Colonic mucosa (tissue), 4 donors: Measurements from ENCODE around the gene DUSP16. TPM values are rescaled to one million over a fixed set of nuclear protein-coding genes. Genes with fewer than 3 reads are reported as not detected.
"Not testable (repeated sequence)": the region's sequence is repeated elsewhere in the genome, so short reads cannot be mapped to it uniquely, and the experiment has no call there.

ENCODE experiments used
- DNase-seq: peaks from one replicate; pipeline ENCODE4 v3.0.0-alpha.2; 2020
- H3K27ac ChIP-seq: fragments of 200-600 bp; one replicate; pipeline ENCODE4 v1.8.0; 2021
- H3K27me3 ChIP-seq: fragments of 200-600 bp; one replicate; pipeline ENCODE4 v1.8.0; 2021
- H3K36me3 ChIP-seq: fragments of 200-600 bp; one replicate; pipeline ENCODE4 v1.8.0; 2021
- H3K4me1 ChIP-seq: fragments of 200-600 bp; one replicate; pipeline ENCODE4 v1.8.0; 2021; ENCODE audit warnings: mild to moderate bottlenecking
- H3K4me3 ChIP-seq: fragments of 200-600 bp; one replicate; pipeline ENCODE4 v1.8.0; 2021
- H3K9ac ChIP-seq, 2 donors: one replicate each; pipeline ENCODE4 v1.7.0; 2013; ENCODE audit warnings: control low read depth in 2 of 2, low read depth in 2 of 2, low read length in 2 of 2
- H3K9me3 ChIP-seq: fragments of 200-600 bp; one replicate; pipeline ENCODE4 v1.8.0; 2021
- CTCF ChIP-seq: fragments of 200-600 bp; IDR thresholded peaks from one replicate; pipeline ENCODE4 v1.8.0; 2022; ENCODE audit warnings: antibody characterized with exemption, mild to moderate bottlenecking
- intact Hi-C: fragments of 100-400 bp; cut with DNase I; formaldehyde crosslinking; loops from one replicate; pipeline ENCODE4 v1.14.1; 2022
- total RNA-seq, 2 donors: library from RNA; stranded (reverse); fragmentation: NEBNext Ultra II Directional in 1 of 2; extraction: Animal tissue kit (Norgen Biotek cat#: 25700) in 1 of 2; gene quantifications; one replicate each; pipeline ENCODE4 v1.2.1, GENCODE V29; 2021
- donor health status: healthy.
- donor health status: DM: no; HTN: no; CAD: no.
- donor health status: DM: no; HTN: no; CAD: no.

The DUSP16 gene
- total RNA-seq, 2 donors from 2014 or later, result 47.5 to 60.2 TPM

DNA sequence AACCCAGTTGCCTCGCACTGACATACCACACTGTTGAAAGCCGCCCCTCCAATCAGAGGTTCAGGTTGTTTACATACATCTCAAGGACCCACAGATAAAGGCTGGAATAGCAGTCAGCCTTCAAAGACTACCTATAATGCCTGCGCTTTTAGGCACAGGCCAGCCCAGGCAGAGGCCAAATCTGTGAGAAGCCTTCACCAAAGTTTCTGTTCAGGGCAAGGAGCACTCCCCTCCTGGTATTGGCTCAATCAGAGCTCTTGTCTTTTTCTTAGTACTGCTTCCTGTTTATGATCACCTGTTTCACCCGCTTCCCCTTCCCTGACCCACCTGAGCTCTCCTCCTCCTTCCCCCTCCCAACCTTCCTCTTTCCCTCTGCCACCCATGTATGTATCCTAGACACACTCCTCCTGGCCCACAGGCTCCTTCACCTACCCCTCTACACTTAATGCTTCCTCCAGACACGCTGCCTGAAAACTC, 34.8 kb downstream of the DUSP16 start:
- Histone ChIP-seq H3K4me1 (peaks cover 23% of the 10 kb centered on the region), H3K27me3 (no peaks in the 10 kb centered on the region), H3K4me3 (no peak overlapping the region), H3K9ac (peak overlapping the region in 1 of 2 donors; percentile 54), H3K27ac (peak overlapping the region; percentile 30), H3K9me3 (no peaks in the 10 kb centered on the region), H3K36me3 (no peaks in the 10 kb centered on the region)
- no peak for TF ChIP-seq CTCF
- intact Hi-C loops, result no loop called here
- DNase-seq, result no peak

DNA sequence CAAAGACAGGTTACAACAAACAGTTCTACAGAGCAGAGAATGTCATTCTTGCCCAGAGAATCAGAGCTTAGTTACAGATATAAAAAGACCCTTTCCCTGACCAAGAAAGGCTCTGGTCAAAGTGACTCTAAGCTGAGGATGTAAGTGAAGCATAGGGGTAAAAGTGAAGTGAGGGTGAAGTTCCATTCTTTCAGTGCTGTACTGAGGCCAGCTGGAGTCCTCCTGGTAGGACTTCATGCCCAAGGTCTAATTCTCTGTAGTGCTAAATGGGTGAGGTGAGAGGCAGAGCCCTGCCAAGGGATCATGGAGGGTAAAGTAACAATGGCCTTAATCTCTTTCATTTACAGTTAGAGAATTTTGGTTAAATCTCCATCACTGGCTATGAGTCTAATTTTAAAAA, 38.5 kb downstream of the DUSP16 start:
- peaks cover 26% of the 10 kb centered on the region for H3K4me1 ChIP-seq
- H3K9me3 ChIP-seq, result no peaks in the 10 kb centered on the region
- H3K4me3 ChIP-seq, result no peak overlapping the region
- DNase-seq, result no peak
- H3K9ac ChIP-seq, result no peak overlapping the region
- no peak overlapping the region for H3K27ac ChIP-seq
- no peaks in the 10 kb centered on the region for H3K36me3 ChIP-seq
- no peak for TF ChIP-seq CTCF
- intact Hi-C loops, result no loop called here
- H3K27me3 ChIP-seq, result no peaks in the 10 kb centered on the region

DNA sequence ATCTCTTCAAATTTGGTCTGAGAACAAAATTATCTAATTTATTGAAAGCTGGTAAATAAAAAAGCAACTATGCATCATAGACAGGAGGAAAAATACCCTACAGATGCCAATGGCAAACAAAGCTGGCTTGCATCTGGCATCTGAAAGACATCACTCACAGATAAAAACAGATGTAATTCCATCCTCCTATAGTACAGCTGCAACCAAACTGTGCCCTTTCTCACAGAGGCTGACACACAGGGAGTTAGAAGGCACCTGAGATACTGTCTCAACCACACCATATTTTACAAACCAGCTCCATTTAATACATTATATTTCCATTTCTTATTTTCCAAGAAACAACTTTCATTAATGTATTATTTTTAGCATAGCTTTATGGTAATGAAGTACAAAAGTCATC, 39.4 kb downstream of the DUSP16 start:
- no peak overlapping the region for H3K4me3 ChIP-seq
- H3K36me3 ChIP-seq, result no peaks in the 10 kb centered on the region
- H3K9me3 ChIP-seq, result no peaks in the 10 kb centered on the region
- no peak overlapping the region for H3K27ac ChIP-seq
- no peak overlapping the region for H3K9ac ChIP-seq
- DNase-seq, result no peak
- intact Hi-C loops, result no loop called here
- no peaks in the 10 kb centered on the region for H3K27me3 ChIP-seq
- peaks cover 17% of the 10 kb centered on the region for H3K4me1 ChIP-seq
- TF ChIP-seq CTCF, result no peak

DNA sequence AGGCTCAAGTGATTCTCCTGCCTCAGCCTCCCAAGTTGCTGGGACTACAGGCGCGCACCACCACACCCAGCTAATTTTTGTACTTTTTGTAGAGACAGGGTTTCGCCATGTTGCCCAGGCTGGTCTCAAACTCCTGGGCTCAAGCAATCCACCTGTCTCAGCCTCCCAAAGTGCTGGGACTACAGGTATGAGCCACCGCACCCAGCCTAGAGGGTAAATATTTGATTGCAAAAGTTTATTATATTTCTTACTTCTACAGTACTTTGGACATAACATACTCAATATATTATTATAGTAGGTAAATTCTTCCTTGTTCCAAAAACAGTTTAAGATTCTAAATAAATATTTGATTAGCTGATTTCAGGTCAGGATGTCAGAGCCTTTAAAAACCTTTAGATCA, 40.0 kb downstream of the DUSP16 start:
- Histone ChIP-seq H3K27ac (peak overlapping the region; percentile 20), H3K4me1 (peaks cover 14% of the 10 kb centered on the region)
- intact Hi-C loops, H3K27me3 ChIP-seq, H3K36me3 ChIP-seq, H3K9ac ChIP-seq, H3K4me3 ChIP-seq, DNase-seq, H3K9me3 ChIP-seq: not testable (repeated sequence)

DNA sequence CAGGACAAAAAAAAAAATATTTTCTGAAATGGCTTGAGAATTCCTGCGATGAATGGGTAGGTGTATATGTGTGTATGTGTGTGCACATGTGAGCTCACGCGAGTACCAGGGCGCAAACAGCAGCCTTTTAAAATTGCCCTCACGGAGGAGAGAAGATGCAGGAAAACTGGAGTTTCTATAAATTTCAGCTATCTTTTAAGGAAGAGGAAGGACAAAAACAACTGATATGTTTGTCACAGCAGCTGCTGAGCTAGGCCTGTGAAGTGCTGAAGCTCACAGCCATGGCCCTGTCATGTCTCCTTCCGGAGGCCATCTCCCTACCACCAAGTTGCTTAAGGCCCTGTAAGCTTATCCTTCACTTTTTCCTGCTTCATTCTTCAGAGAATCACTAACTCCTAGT, 40.8 kb downstream of the DUSP16 start:
- intact Hi-C loops, result no loop called here
- no peak for TF ChIP-seq CTCF
- Histone ChIP-seq H3K4me1 (peaks cover 17% of the 10 kb centered on the region), H3K9ac (peak overlapping the region in 1 of 2 donors; percentile 49), H3K9me3 (no peaks in the 10 kb centered on the region), H3K27me3 (no peaks in the 10 kb centered on the region), H3K4me3 (no peak overlapping the region), H3K36me3 (no peaks in the 10 kb centered on the region), H3K27ac (peak overlapping the region; percentile 20)
- DNase-seq, result no peak

DNA sequence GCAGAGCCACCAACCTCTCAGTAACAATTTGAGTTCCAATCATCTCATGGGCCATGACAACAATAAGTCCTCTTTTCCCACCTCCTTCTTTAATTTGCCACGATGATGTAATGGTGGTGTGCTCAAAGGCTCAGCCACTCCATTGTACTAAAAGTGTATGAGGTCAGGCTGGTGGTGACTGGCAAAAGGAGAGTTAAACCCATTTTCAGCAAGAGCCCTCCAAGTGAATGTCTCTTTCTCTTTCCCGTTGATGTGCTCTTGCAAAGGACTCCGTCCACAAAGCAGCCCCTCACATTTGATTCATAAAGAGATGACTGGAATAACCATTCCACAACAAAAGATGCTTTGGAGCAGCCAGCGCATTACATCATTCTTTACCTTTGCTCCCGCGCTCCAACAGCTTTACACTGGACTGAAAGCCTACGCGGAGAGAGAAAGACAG, 41.6 kb downstream of the DUSP16 start:
- Histone ChIP-seq H3K4me1 (peaks cover 17% of the 10 kb centered on the region), H3K27ac (no peak overlapping the region), H3K4me3 (no peak overlapping the region), H3K27me3 (no peaks in the 10 kb centered on the region), H3K9ac (no peak overlapping the region), H3K9me3 (no peaks in the 10 kb centered on the region), H3K36me3 (no peaks in the 10 kb centered on the region)
- TF ChIP-seq CTCF, result no peak
- no peak for DNase-seq
- intact Hi-C loops, result no loop called here
